ENCODE data around the gene VPS39.

- TF ChIP-seq CTCF (conservative IDR thresholded peaks at IDR 0.05; ENCODE audit: low read depth, low read length), result no peak
- TF ChIP-seq EZH2 (IDR thresholded peaks at IDR 0.05; ENCODE audit: low read length, unreplicated experiment), result no peak
Observed at GRCh38 chr15:42202653-42203052, 5.5 kb downstream of the VPS39 start.

All from PC-3 (cell line).